K562 (cell line): ENCODE data around the gene C18orf32. TPM values are rescaled to one million over a fixed set of nuclear protein-coding genes. Genes with fewer than 3 reads are reported as not detected.

Experiments used
- ATAC-seq: fragments of 200-7000 bp; cut with Tn5 transposase; 3 replicates; pipeline ENCODE4 v1.9.1; 2020; ENCODE audit warnings: moderate library complexity
- BruUV-seq: library from RNA; stranded (reverse); fragments of 400-500 nt; replicated peaks from 2 replicates; lab custom pipeline; 2021; lab: Mats Ljungman, UMichigan
- CTCF ChIA-PET: fragments of 300-600 bp; formaldehyde crosslinking; extraction: SDS; loops from one replicate; lab custom pipeline; 2021; ENCODE audit warnings: low intra/inter-chr PET ratio; lab: Yijun Ruan, JAX
- POLR2A ChIA-PET: fragments of 300-600, 350-650 bp; sonication (Branson Sonifier 250); formaldehyde crosslinking; extraction: SDS; loops from one replicate; lab custom pipeline; 2021; ENCODE audit warnings: antibody characterized with exemption, inconsistent platforms; lab: Yijun Ruan, JAX
- DNase-seq, 4 experiments: peaks; one replicate each; pipeline versions ENCODE4 v3.0.0 to v3.0.0-alpha.2; 2011 to 2018; ENCODE audit warnings: low spot score in 3 of 4, mixed read lengths in 3 of 4; ENCODE audit errors: extremely low read depth in 1 of 4
- FAIRE-seq: peaks from 2 replicates; lab custom pipeline; 2011; peaks lifted over from hg19 to GRCh38; lab: Jason Lieb, UNC
- H2AFZ ChIP-seq: 2 replicates; pipeline ENCODE4 v1.6.0; 2011; ENCODE audit warnings: low read depth, low read length, control low read depth, inconsistent platforms
- H3K27ac ChIP-seq: fragments of 200-600 bp; 3 replicates; pipeline ENCODE4 v1.8.0; 2011; ENCODE audit warnings: low read depth, mild to moderate bottlenecking, control low read depth, inconsistent platforms, low read length, moderate library complexity, mixed read lengths; ENCODE audit errors: extremely low read depth
- H3K27me3 ChIP-seq, 2 experiments: fragments of 300-600 bp in 1 of 2; 2 replicates in 1 of 2; 3 replicates in 1 of 2; pipeline versions ENCODE4 v1.6.0 to v1.8.0; 2011; ENCODE audit warnings: inconsistent platforms in 2 of 2, low read length in 2 of 2, mild to moderate bottlenecking in 1 of 2, mixed read lengths in 1 of 2, moderate library complexity in 1 of 2; ENCODE audit not compliant: control insufficient read depth in 2 of 2, insufficient read depth in 2 of 2
- H3K36me3 ChIP-seq: fragments of 300-600 bp; 3 replicates; pipeline ENCODE4 v1.8.0; 2011; ENCODE audit warnings: mild to moderate bottlenecking, low read length, inconsistent platforms; ENCODE audit not compliant: control insufficient read depth, insufficient read depth
- H3K4me1 ChIP-seq, 2 experiments: fragments of 200-600 bp in 1 of 2; replicated peaks in 1 of 2; 2 replicates in 1 of 2; 3 replicates in 1 of 2; pipeline versions ENCODE4 v1.5.1 to v1.8.0; 2011; ENCODE audit warnings: inconsistent platforms in 2 of 2, low read length in 2 of 2, mild to moderate bottlenecking in 1 of 2, mixed read lengths in 1 of 2, moderate library complexity in 1 of 2; ENCODE audit not compliant: control insufficient read depth in 2 of 2, insufficient read depth in 2 of 2
- H3K4me2 ChIP-seq: 2 replicates; pipeline ENCODE4 v1.6.1; 2011; ENCODE audit warnings: low read length, control low read depth, inconsistent platforms, mixed read lengths; ENCODE audit not compliant: insufficient read depth
- H3K4me3 ChIP-seq: fragments of 200-600 bp; sonication (generic), shearing (Covaris generic); 2 replicates; pipeline ENCODE4 v1.5.1; 2016; ENCODE audit warnings: control low read depth, inconsistent platforms
- H3K79me2 ChIP-seq: fragments of 200-600 bp; 3 replicates; pipeline ENCODE4 v1.8.0; 2011; ENCODE audit warnings: low read length, inconsistent platforms; ENCODE audit not compliant: control insufficient read depth, insufficient read depth
- H3K9ac ChIP-seq, 2 experiments: 2 replicates each; pipeline versions ENCODE4 v1.6.0 to v1.6.1; 2011; ENCODE audit warnings: low read depth in 2 of 2, low read length in 2 of 2, control low read depth in 1 of 2, inconsistent platforms in 1 of 2, mild to moderate bottlenecking in 1 of 2, mixed read lengths in 1 of 2; ENCODE audit not compliant: insufficient read depth in 1 of 2
- H3K9me1 ChIP-seq: one replicate; pipeline ENCODE4 v1.6.0; 2011; ENCODE audit warnings: inconsistent platforms, mild to moderate bottlenecking, low read length, moderate library complexity; ENCODE audit not compliant: control insufficient read depth, insufficient read depth
- H3K9me3 ChIP-seq: replicated peaks from 2 replicates; pipeline ENCODE4 v1.5.1; 2011; ENCODE audit warnings: low read depth, low read length, inconsistent platforms; ENCODE audit not compliant: control insufficient read depth, insufficient read depth
- H4K20me1 ChIP-seq: replicated peaks from 2 replicates; pipeline ENCODE4 v1.6.1; 2011; ENCODE audit warnings: low read length, inconsistent platforms, mixed read lengths; ENCODE audit not compliant: control insufficient read depth, insufficient read depth
- ATF7 ChIP-seq: fragments of 450-650 bp; IDR thresholded peaks from 2 replicates; pipeline ENCODE4 v1.7.1; 2014; ENCODE audit warnings: mild to moderate bottlenecking, moderate library complexity
- BHLHE40 ChIP-seq: IDR thresholded peaks from 2 replicates; pipeline ENCODE4 v1.6.1; 2011; ENCODE audit warnings: low read length, improper control_type of control experiment
- CBFA2T3 ChIP-seq: fragments of 450-650 bp; IDR thresholded peaks from 2 replicates; pipeline ENCODE4 v1.6.1; 2017
- CHD1 ChIP-seq: fragments of 200-600 bp; sonication (generic); IDR thresholded peaks from one replicate; pipeline ENCODE4 v1.6.1; 2012; ENCODE audit warnings: mild to moderate bottlenecking, moderate library complexity, low read length, inconsistent platforms
- CREM ChIP-seq: IDR thresholded peaks from 2 replicates; pipeline ENCODE4 v1.6.1; 2014; ENCODE audit warnings: antibody characterized with exemption, low read depth
- DACH1 ChIP-seq: fragments of 450-650 bp; IDR thresholded peaks from 2 replicates; pipeline ENCODE4 v1.6.1; 2018; ENCODE audit not compliant: partially characterized antibody
- DLX4 ChIP-seq: fragments of 250-450 bp; sonication (Bioruptor Pico); IDR thresholded peaks from 2 replicates; pipeline ENCODE4 v1.6.1; 2021; ENCODE audit warnings: mild to moderate bottlenecking
- GATA2 ChIP-seq: sonication (generic); formaldehyde crosslinking; IDR thresholded peaks from 2 replicates; pipeline ENCODE4 v1.4.0; 2020; ENCODE audit warnings: mild to moderate bottlenecking, missing genetic modification reagents
- JUN ChIP-seq, 2 experiments: sonication (generic) in 1 of 2; formaldehyde crosslinking in 1 of 2; IDR thresholded peaks; 2 replicates each; pipeline versions ENCODE4 v1.6.1 to v1.8.0; 2012 to 2022; ENCODE audit warnings: borderline replicate concordance in 2 of 2, mild to moderate bottlenecking in 2 of 2, improper control_type of control experiment in 1 of 2, low read depth in 1 of 2, low read length in 1 of 2, missing genetic modification reagents in 1 of 2
- JUNB ChIP-seq: fragments of 450-650 bp; formaldehyde crosslinking; conservative IDR thresholded peaks from 2 replicates; pipeline ENCODE4 v1.4.0; 2020; ENCODE audit warnings: mild to moderate bottlenecking
- MAZ ChIP-seq, 2 experiments: fragments of 450-650 bp in 1 of 2; sonication (generic) in 1 of 2; formaldehyde crosslinking; IDR thresholded peaks in 1 of 2; conservative IDR thresholded peaks in 1 of 2; 2 replicates each; pipeline versions ENCODE4 v1.4.0 to v1.5.0; 2020; ENCODE audit warnings: mild to moderate bottlenecking in 1 of 2, missing genetic modification reagents in 1 of 2
- MED1 ChIP-seq: sonication (generic); formaldehyde crosslinking; IDR thresholded peaks from 2 replicates; pipeline ENCODE4 v1.8.1; 2023; ENCODE audit warnings: missing genetic modification reagents, borderline replicate concordance
- SP1 ChIP-seq: sonication (generic); formaldehyde crosslinking; IDR thresholded peaks from 2 replicates; pipeline ENCODE4 v1.8.1; 2022; ENCODE audit warnings: mild to moderate bottlenecking, missing genetic modification reagents
- SRSF1 ChIP-seq: fragments of 200-400 bp; formaldehyde crosslinking; IDR thresholded peaks from 2 replicates; pipeline ENCODE4 v1.6.1; 2017; ENCODE audit warnings: mild to moderate bottlenecking, low read depth, low read length, moderate library complexity
- TAF1 ChIP-seq: IDR thresholded peaks from 2 replicates; pipeline ENCODE4 v1.6.1; 2011; ENCODE audit warnings: mild to moderate bottlenecking, low read length, moderate library complexity; ENCODE audit not compliant: insufficient read depth, control insufficient read depth, severe bottlenecking; ENCODE audit errors: extremely low read depth
- TCF3 ChIP-seq: sonication (generic); formaldehyde crosslinking; IDR thresholded peaks from 2 replicates; pipeline ENCODE4 v1.4.0; 2020; ENCODE audit warnings: mild to moderate bottlenecking, missing genetic modification reagents
- ZBTB2 ChIP-seq: fragments of 450-650 bp; IDR thresholded peaks from 2 replicates; pipeline ENCODE4 v1.6.1; 2016; ENCODE audit warnings: antibody characterized with exemption
- ZNF175 ChIP-seq: fragments of 200-800 bp; sonication (Bioruptor generic); IDR thresholded peaks from 2 replicates; pipeline ENCODE4 v1.6.1; 2016; ENCODE audit warnings: low read depth, mild to moderate bottlenecking, missing genetic modification characterization, missing compliant biosample characterization
- WGBS: fragments of 100-300 bp; shearing (Covaris generic); methylation state at CpG from one replicate; pipeline ENCODE4 v1.1.6; 2016; ENCODE audit warnings: low coverage, mixed read lengths; ENCODE audit not compliant: insufficient coverage; ENCODE audit errors: missing lambda C conversion rate; 5-methylcytosine and 5-hydroxymethylcytosine counted together
- in situ Hi-C: fragments of 300-500 bp; cut with MboI; formaldehyde crosslinking; loops from 4 replicates; pipeline ENCODE4 v1.15.0; 2018; ENCODE audit warnings: inconsistent platforms, mixed read lengths
- intact Hi-C: fragments of 100-400 bp; cut with micrococcal nuclease; formaldehyde crosslinking; loops from 2 replicates; pipeline ENCODE4 v1.14.2; 2022
- polyA plus RNA-seq, 8 experiments: library from polyadenylated mRNA; depleted of rRNA in 4 of 8; stranded (reverse) in 5 of 8; unstranded in 3 of 8; fragments of >200 nt; fragmentation: Nextera tagmentation in 2 of 8; fragmentation: Illumina TruSeq in 1 of 8; extraction: Ambion mirVana in 2 of 8; extraction: Trizol in 1 of 8; gene quantifications; 2 replicates each; pipeline versions ENCODE4 v1.2.1 to v1.2.3, GENCODE V29; 2011 to 2014; ENCODE audit warnings: inconsistent platforms in 1 of 8, missing spikeins in 1 of 8
- total RNA-seq, 7 experiments: library from RNA; depleted of rRNA in 6 of 7; stranded (reverse); fragments of >200 nt in 6 of 7; fragmentation: Illumina TruSeq in 2 of 7; extraction: Trizol in 2 of 7; gene quantifications; 2 replicates each; pipeline versions ENCODE4 v1.2.1 to v1.2.3, GENCODE V29; 2011 to 2021; ENCODE audit warnings: low replicate concordance in 1 of 7
- TF ChIP-seq, protein P1 (sequence below): fragments of 250-450 bp; sonication (Bioruptor Pico); IDR thresholded peaks from 2 replicates; pipeline ENCODE4 v1.5.0; 2020; ENCODE audit warnings: mild to moderate bottlenecking, borderline replicate concordance

C18orf32 gene
- total and polyA plus RNA-seq, 9 of the 15 experiments (the other 6 are each of a cell fraction or from before 2014, with no cell fraction given) = 8.5 to 35.0 (median 20.4) TPM

DNA sequence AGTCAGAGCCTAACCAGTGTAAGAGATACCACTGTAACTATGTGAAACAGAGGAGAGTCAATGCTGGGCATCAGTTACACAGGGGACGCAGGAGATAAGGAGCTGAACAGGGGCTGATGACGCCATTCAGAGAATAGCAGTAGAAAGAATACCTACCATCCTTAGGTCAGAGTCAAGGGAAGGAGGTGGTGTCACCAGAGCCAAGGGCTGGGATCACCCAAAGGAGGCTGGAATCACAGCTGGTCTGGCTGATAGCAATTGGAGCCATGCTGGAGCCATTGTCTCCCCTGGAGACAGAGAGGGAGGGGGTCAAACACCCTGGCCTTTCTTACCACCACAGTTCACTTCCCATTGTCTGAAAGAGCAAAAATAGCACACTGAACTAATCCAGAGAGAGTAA lies 37.3 kb upstream of the C18orf32 start:
- in situ Hi-C loops (no loop called here), intact Hi-C loops (no loop called here)
- Histone ChIP-seq H3K4me3 (no peak overlapping the region), H3K27ac (no peak overlapping the region), H3K9me1 (no peaks in the 10 kb centered on the region), H3K9me3 (no peaks in the 10 kb centered on the region), H3K27me3 (no peaks in the 10 kb centered on the region), H4K20me1 (no peaks in the 10 kb centered on the region), H3K4me1 (peaks cover 3 to 26% of the 10 kb centered on the region in 2 experiments; a peak in 4 of 5 replicates), H2AFZ (peak overlapping the region; percentile 14; the same call in 1 of the 2 replicates), H3K79me2 (no peaks in the 10 kb centered on the region), H3K36me3 (no peaks in the 10 kb centered on the region), H3K4me2 (no peak overlapping the region), H3K9ac (no peak overlapping the region)
- WGBS = 5% methylated on average over 2 of the region's 2 CpGs
- FAIRE-seq (peak; percentile 61), DNase-seq (peak; percentile 46 to 75 (median 54)), ATAC-seq (peak; percentile 81)
- no TSS peak for BruUV-seq
- POLR2A ChIA-PET = interaction anchor here (0.7 kb wide), 3 partner anchors 17 to 41 kb away, joined by 3 to 6 read pairs (median 4); no protein-coding TSS in a partner anchor
- CTCF ChIA-PET = no interaction called here
- no peak for TF ChIP-seq JUNB (CRISPR knock-in tag)
- TF ChIP-seq TCF3 (CRISPR knock-in tag) = peak; percentile 81
- TF ChIP-seq CBFA2T3 = peak; percentile 79
- TF ChIP-seq ZBTB2 = no peak
- no peak for TF ChIP-seq SRSF1
- TF ChIP-seq DLX4 (CRISPR knock-in tag) = no peak
- no peak for TF ChIP-seq TAF1
- no peak for TF ChIP-seq SP1 (CRISPR knock-in tag)
- TF ChIP-seq BHLHE40 = no peak
- no peak for TF ChIP-seq DACH1
- peak; percentile 76 for TF ChIP-seq ATF7
- TF ChIP-seq CREM = peak; percentile 77
- TF ChIP-seq GATA2 (CRISPR knock-in tag) = peak; percentile 66
- TF ChIP-seq JUN (IDR thresholded peaks at IDR 0.05; ENCODE audit: borderline replicate concordance, low read depth, low read length) = no peak
- no peak for TF ChIP-seq JUN (CRISPR knock-in tag; IDR thresholded peaks at IDR 0.05; ENCODE audit: borderline replicate concordance)
- TF ChIP-seq MAZ (CRISPR knock-in tag; conservative IDR thresholded peaks at IDR 0.05 in 1 of 2, IDR thresholded peaks at IDR 0.05 in 1 of 2) = no peak
- peak; percentile 75 for TF ChIP-seq ZNF175
- TF ChIP-seq CHD1 = no peak
- TF ChIP-seq, protein P1, sequence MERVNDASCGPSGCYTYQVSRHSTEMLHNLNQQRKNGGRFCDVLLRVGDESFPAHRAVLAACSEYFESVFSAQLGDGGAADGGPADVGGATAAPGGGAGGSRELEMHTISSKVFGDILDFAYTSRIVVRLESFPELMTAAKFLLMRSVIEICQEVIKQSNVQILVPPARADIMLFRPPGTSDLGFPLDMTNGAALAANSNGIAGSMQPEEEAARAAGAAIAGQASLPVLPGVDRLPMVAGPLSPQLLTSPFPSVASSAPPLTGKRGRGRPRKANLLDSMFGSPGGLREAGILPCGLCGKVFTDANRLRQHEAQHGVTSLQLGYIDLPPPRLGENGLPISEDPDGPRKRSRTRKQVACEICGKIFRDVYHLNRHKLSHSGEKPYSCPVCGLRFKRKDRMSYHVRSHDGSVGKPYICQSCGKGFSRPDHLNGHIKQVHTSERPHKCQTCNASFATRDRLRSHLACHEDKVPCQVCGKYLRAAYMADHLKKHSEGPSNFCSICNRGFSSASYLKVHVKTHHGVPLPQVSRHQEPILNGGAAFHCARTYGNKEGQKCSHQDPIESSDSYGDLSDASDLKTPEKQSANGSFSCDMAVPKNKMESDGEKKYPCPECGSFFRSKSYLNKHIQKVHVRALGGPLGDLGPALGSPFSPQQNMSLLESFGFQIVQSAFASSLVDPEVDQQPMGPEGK = no peak
- no peak for TF ChIP-seq MED1 (CRISPR knock-in tag)
